PFSK-1 (cell line): ENCODE measurements around the gene TCP1.

ENCODE experiments used
- POLR2AphosphoS5 ChIP-seq: IDR thresholded peaks from 2 replicates; pipeline ENCODE4 v1.6.1; 2012; ENCODE audit warnings: low read depth, mild to moderate bottlenecking, control low read depth, low read length, moderate library complexity
- SIN3A ChIP-seq: IDR thresholded peaks from 2 replicates; pipeline ENCODE4 v1.6.1; 2012; ENCODE audit warnings: mild to moderate bottlenecking, low read length, moderate library complexity, borderline replicate concordance; ENCODE audit not compliant: insufficient read depth
- TAF1 ChIP-seq: IDR thresholded peaks from 2 replicates; pipeline ENCODE4 v1.6.1; 2012; ENCODE audit warnings: low read length, control low read depth, borderline replicate concordance; ENCODE audit not compliant: insufficient read depth
- TF ChIP-seq, protein P1 (sequence below), 2 experiments: IDR thresholded peaks; 2 replicates each; pipeline versions ENCODE4 v1.6.1 to v1.8.0; 2011 to 2012; ENCODE audit warnings: low read depth in 2 of 2, low read length in 2 of 2, control low read depth in 1 of 2, inconsistent platforms in 1 of 2, mild to moderate bottlenecking in 1 of 2, moderate library complexity in 1 of 2; ENCODE audit not compliant: insufficient read depth in 1 of 2

DNA sequence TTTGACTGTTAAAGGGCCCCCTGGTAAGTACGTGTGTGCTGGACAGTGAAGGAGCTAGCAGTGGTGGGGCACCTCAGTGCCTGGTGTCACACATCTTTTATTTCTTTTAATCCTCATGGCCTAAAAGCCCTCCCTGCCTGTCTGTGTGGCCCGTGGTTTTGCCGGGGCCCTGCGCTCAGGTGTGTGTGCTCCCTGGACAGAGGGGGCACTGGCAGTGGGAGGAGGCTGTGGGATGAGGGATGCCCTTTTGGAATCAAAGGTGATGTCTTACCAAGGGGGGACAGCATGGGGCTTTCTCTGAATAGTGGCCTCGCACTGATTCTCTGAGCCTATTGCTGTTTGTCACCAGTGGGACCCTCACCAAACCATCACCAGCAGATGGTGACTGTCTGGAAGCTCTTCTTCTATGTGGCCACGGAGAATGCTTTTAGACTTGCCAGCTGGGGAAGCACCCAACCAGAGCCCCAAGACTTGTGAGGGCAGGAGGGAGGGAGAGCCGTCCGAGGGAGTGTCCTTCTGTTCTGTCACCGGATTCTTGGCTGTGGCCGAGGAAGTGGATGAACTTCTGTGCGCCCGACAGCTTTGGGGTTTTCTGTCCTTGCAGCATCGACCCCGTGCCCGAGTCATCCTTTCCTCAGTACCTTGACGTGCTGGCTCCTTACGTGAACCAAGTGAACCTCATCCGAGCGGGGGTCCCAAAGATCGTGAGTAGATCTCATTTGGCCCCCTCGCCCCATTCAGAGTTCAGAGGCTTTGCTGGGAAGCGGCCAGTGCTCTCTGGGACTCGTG, 28.7 kb upstream of the TCP1 start:
- TF ChIP-seq, protein P1, sequence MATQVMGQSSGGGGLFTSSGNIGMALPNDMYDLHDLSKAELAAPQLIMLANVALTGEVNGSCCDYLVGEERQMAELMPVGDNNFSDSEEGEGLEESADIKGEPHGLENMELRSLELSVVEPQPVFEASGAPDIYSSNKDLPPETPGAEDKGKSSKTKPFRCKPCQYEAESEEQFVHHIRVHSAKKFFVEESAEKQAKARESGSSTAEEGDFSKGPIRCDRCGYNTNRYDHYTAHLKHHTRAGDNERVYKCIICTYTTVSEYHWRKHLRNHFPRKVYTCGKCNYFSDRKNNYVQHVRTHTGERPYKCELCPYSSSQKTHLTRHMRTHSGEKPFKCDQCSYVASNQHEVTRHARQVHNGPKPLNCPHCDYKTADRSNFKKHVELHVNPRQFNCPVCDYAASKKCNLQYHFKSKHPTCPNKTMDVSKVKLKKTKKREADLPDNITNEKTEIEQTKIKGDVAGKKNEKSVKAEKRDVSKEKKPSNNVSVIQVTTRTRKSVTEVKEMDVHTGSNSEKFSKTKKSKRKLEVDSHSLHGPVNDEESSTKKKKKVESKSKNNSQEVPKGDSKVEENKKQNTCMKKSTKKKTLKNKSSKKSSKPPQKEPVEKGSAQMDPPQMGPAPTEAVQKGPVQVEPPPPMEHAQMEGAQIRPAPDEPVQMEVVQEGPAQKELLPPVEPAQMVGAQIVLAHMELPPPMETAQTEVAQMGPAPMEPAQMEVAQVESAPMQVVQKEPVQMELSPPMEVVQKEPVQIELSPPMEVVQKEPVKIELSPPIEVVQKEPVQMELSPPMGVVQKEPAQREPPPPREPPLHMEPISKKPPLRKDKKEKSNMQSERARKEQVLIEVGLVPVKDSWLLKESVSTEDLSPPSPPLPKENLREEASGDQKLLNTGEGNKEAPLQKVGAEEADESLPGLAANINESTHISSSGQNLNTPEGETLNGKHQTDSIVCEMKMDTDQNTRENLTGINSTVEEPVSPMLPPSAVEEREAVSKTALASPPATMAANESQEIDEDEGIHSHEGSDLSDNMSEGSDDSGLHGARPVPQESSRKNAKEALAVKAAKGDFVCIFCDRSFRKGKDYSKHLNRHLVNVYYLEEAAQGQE (IDR thresholded peaks at IDR 0.05; ENCODE audit: insufficient read depth in 1 of 2, low read depth in 2 of 2, low read length in 2 of 2), result no peak
- TF ChIP-seq POLR2AphosphoS5 (no peak), SIN3A (no peak), TAF1 (no peak)
